Hematopoietic multipotent progenitor cell treated with erythropoietin and hydrocortisone succinate and interleukin-3 and kit ligand, for 17 days (in vitro differentiated cells): ENCODE measurements around the gene B3GNT2.

Experiments used
- DNase-seq: peaks from one replicate; pipeline ENCODE4 v3.0.0-alpha.2; 2015; ENCODE audit warnings: low spot score

The B3GNT2 gene

GRCh38 chr2:62205554-62205953 lies 9.6 kb downstream of the B3GNT2 start:
- DNase-seq, result no peak

- DNase-seq, result no peak
These were observed 10.1 kb downstream of the B3GNT2 start for GRCh38 chr2:62206024-62206423.

- no peak for DNase-seq
These were observed 11.6 kb downstream of the B3GNT2 start for GRCh38 chr2:62207491-62207890.

- DNase-seq, result no peak
These were observed 12.3 kb downstream of the B3GNT2 start for GRCh38 chr2:62208074-62208757.

GRCh38 chr2:62208758-62209114 lies 12.8 kb downstream of the B3GNT2 start:
- peak; percentile 35 for DNase-seq

- DNase-seq, result no peak
These were observed 13.6 kb downstream of the B3GNT2 start for GRCh38 chr2:62209427-62209991.

GRCh38 chr2:62215306-62216064 lies 19.6 kb downstream of the B3GNT2 start:
- peak; percentile 47 for DNase-seq

- DNase-seq, result no peak
These were observed 20.2 kb downstream of the B3GNT2 start for GRCh38 chr2:62216113-62216512.

- no peak for DNase-seq
These were observed 20.7 kb downstream of the B3GNT2 start for GRCh38 chr2:62216616-62217015.

GRCh38 chr2:62217421-62217820 lies 21.5 kb downstream of the B3GNT2 start:
- no peak for DNase-seq

- no peak for DNase-seq
These were observed 22.1 kb downstream of the B3GNT2 start for GRCh38 chr2:62217970-62218369.

- no peak for DNase-seq
These were observed 23.7 kb downstream of the B3GNT2 start for GRCh38 chr2:62219407-62220159.

GRCh38 chr2:62221141-62221540 lies 25.2 kb downstream of the B3GNT2 start:
- DNase-seq, result no peak

GRCh38 chr2:62222171-62222570 lies 26.3 kb downstream of the B3GNT2 start:
- DNase-seq, result no peak

GRCh38 chr2:62222674-62223073 lies 26.8 kb downstream of the B3GNT2 start:
- DNase-seq, result no peak

GRCh38 chr2:62224976-62225375 lies 29.1 kb downstream of the B3GNT2 start:
- no peak for DNase-seq

- DNase-seq, result no peak
These were observed 31.6 kb downstream of the B3GNT2 start for GRCh38 chr2:62227386-62228075.

GRCh38 chr2:62229082-62229605 lies 33.2 kb downstream of the B3GNT2 start:
- no peak for DNase-seq

- DNase-seq, result no peak
These were observed 35.6 kb downstream of the B3GNT2 start for GRCh38 chr2:62231541-62231940.

- no peak for DNase-seq
These were observed 39.1 kb downstream of the B3GNT2 start for GRCh38 chr2:62234755-62235655.

GRCh38 chr2:62236499-62236898 lies 40.6 kb downstream of the B3GNT2 start:
- DNase-seq, result no peak
